ENCODE results near the gene FARP2.

The FARP2 gene

DNA sequence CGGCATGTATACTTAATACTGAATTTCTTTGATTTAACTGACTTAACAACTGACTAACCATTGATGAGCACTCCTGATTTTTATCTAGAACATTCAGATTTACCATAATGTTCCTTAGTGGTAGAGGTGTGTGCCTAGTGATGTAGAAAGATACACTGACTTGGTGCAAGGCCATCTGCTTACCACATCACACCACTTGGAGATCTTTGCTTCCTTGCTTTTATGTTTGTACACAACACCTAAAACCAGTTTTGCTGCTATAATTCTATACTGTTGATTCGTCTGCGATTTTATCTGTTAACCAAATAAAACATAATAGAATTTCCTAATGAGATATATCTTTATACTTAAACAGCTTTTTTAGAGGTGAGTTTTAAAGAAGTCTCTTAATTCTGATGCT is 3.9 kb upstream of the FARP2 start:
- TF ChIP-seq, protein P1, sequence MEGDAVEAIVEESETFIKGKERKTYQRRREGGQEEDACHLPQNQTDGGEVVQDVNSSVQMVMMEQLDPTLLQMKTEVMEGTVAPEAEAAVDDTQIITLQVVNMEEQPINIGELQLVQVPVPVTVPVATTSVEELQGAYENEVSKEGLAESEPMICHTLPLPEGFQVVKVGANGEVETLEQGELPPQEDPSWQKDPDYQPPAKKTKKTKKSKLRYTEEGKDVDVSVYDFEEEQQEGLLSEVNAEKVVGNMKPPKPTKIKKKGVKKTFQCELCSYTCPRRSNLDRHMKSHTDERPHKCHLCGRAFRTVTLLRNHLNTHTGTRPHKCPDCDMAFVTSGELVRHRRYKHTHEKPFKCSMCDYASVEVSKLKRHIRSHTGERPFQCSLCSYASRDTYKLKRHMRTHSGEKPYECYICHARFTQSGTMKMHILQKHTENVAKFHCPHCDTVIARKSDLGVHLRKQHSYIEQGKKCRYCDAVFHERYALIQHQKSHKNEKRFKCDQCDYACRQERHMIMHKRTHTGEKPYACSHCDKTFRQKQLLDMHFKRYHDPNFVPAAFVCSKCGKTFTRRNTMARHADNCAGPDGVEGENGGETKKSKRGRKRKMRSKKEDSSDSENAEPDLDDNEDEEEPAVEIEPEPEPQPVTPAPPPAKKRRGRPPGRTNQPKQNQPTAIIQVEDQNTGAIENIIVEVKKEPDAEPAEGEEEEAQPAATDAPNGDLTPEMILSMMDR (IDR thresholded peaks at IDR 0.05; ENCODE audit: low read depth, low read length), result no peak
- in situ Hi-C loops (cut with HindIII; ENCODE audit: low sequenced_read_pairs), result no loop called here
- DNase-seq (ENCODE audit: low read depth, low spot score), result no peak
- no peak overlapping the region for H3K4me3 ChIP-seq (ENCODE audit: low read depth, low read length)

DNA sequence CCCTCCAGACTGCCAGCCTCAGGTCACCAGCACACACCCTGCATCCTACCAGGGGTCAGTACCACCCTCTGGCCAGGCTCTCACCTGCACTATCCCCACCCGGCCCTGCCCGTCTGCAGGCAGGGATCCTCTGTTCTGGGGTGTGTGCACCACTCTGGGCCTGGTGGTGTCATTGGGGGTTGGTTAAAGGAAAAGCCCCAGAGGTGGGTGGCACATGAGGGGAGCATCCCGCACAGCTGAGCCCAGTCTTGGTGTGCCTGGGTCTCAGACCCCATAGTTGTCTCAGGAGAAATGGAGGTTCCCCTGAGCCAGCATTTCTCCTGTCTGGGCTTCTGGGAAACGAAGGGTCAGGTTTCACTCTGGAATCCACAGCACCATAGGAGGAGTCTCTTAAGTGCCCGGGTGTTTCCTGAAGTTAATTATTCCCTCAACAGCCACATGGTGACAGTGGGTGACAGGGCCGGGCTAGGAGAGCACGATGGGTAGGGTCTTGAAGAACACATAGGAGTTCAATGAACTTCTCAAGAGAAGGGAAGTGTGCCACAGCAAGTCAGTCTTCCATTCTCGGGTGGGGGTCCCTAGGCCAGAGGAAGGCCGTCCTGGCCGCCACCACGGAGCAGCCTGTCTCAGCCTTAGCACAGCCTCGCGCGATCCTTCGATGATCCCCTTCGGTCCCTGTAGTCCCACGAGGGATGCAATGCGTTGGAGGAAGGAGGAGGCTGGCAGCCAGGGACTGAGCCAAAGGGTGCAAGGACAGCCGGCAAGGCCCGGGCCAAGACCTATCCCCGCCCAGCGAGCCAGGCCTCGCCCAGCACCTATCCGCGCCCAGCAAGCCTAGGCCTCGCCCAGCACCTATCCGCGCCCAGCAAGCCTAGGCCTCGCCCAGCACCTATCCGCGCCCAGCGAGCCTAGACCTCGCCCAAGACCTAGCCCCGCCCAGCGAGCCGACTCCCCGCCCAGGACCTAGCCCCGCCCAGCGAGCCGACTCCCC is 1.1 kb upstream of the FARP2 start:
- in situ Hi-C loops (cut with HindIII; ENCODE audit: low sequenced_read_pairs), result no loop called here
- TF ChIP-seq, protein P1 (IDR thresholded peaks at IDR 0.05; ENCODE audit: low read depth, low read length), result peak; percentile 3
- H3K4me3 ChIP-seq (ENCODE audit: low read depth, low read length), result peak overlapping the region; percentile 1
- DNase-seq (ENCODE audit: low read depth, low spot score), result peak; percentile 81

DNA sequence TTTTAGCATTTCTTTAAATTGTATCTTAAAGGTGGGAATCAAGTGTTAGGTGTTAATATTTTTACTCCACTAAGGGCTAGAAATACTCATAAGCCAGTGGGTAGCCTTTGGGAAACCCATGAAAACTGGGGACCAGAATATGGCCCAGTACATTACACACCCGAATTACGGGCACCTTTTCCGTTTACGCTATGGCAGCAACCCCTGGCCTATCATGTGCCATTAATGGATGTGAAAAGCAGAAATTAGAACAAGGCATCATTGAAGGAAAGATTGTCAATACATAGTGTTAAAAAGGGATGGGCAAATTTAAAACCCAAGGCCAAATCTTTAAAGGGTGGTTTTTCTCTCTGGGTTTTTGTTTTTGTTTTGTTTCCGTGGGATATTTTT is 781 bp downstream of the FARP2 start:
- in situ Hi-C loops (cut with HindIII; ENCODE audit: low sequenced_read_pairs), result no loop called here
- no peak for DNase-seq (ENCODE audit: low read depth, low spot score)
- TF ChIP-seq, protein P1 (IDR thresholded peaks at IDR 0.05; ENCODE audit: low read depth, low read length), result no peak
- peak overlapping the region; percentile 88 for H3K4me3 ChIP-seq (ENCODE audit: low read depth, low read length)

DNA sequence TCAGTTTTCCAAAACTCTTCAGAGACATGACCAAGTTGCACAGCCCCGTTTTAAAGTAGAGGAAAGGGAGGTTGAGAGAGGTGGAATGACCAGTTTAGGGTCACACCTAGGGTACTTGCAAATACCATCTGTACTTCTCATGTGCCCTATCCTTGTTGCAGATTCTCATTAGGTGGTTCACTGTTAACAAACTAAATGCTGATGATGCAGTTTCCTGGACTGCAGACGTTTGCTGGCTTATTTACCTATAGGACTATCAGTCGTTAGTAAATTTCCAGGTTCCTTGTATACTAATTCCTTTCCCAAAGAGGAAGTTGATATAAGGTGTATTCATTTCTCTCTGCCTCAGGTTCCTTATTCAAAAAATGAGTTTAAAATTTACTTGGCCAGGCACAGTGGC is 1.4 kb downstream of the FARP2 start:
- in situ Hi-C loops (cut with HindIII; ENCODE audit: low sequenced_read_pairs), result no loop called here
- TF ChIP-seq, protein P1 (IDR thresholded peaks at IDR 0.05; ENCODE audit: low read depth, low read length), result no peak
- peak overlapping the region; percentile 88 for H3K4me3 ChIP-seq (ENCODE audit: low read depth, low read length)
- no peak for DNase-seq (ENCODE audit: low read depth, low spot score)

DNA sequence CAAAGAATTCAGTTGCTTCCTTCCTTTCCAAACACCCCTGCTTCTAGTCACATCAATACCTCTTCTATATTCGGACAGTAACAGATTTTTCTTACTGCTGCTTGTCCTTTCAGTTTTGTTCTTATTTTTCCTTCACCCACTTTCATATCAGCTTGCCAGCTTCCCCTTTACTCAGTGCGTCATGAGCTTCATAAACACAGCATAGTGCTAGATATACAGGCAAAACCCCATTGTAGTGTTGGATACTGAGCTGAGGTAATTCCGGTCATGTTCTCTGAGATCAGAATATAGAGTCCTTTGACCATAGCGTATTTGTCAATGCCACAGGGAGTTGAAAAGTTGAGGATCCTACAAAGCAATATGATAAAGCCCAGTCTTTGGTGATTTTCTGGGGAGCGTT is 2.4 kb downstream of the FARP2 start:
- H3K4me3 ChIP-seq (ENCODE audit: low read depth, low read length), result no peak overlapping the region
- in situ Hi-C loops (cut with HindIII; ENCODE audit: low sequenced_read_pairs), result no loop called here
- DNase-seq (ENCODE audit: low read depth, low spot score), result no peak
- TF ChIP-seq, protein P1 (IDR thresholded peaks at IDR 0.05; ENCODE audit: low read depth, low read length), result no peak

DNA sequence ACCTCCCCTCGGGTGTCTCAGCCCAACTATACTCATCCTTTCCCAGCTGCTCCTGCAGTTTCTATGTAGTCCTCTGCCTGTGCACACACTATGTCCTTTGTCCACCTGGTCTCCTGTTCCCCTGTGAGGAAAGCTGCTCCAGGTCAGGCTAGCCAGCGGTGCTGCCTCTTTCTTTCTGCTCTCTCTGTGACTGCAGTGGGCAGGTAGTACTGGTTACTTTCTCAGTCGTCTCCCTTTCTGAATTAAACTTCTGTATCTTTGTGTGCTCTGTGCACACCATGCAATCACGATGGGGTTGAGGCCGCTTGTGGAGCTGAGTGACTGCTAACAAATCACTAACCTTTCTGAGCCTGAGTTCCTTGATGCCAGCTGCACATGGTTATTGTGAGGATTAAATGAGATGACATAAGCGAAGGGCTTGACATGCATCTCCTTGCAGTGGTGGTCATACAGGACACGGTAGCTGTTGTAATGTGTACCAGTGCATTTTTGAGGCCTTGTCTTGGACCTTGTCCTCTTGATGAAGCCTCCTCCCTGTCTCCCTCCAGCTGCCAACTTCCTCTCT is 3.5 kb downstream of the FARP2 start:
- no peak for DNase-seq (ENCODE audit: low read depth, low spot score)
- H3K4me3 ChIP-seq (ENCODE audit: low read depth, low read length), result no peak overlapping the region
- TF ChIP-seq, protein P1 (IDR thresholded peaks at IDR 0.05; ENCODE audit: low read depth, low read length), result no peak
- in situ Hi-C loops (cut with HindIII; ENCODE audit: low sequenced_read_pairs), result no loop called here

Measured in astrocyte of the spinal cord (primary cell).